HG03439 (cell line): ENCODE data around the gene CYSRT1.

Experiments
- ATAC-seq: cut with Tn5 transposase; IDR thresholded peaks from one replicate; pipeline ENCODE4 v1.9.1; 2021; ENCODE audit warnings: mild to moderate bottlenecking, moderate library complexity; ENCODE audit not compliant: unreplicated experiment

The CYSRT1 gene

GRCh38 chr9:137267933-137268355 lies 43.0 kb downstream of the CYSRT1 start:
- no peak for ATAC-seq

DNA sequence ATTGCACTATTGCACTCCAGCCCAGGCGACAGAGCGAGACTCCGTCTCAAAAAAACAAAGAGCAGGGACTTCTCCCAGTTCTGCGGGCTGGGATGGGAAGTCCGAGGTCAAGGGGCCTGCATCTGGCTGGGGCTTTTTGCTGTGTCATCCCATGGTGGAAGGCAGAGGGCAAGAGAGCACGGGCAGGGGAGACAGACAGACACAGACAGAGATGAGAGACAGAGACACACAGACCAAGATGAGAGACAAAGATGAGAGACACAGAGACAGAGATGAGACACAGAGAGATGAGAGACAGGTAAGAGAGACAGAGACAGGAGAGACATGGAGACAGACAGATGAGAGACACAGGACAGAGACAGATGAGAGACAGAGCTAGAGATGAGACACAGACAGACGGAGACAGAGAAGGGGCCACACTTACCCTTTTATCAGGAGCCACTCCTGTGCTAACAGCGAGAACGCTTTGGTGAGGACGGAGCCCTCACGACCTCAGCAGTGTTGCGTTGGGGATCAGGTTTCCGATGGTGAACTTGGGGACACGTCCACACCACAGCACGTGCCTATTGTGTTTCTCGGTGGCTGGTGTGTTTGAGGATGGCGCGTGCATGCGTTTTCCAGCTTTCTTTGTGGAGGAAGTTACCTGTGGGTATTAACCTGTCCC lies 43.7 kb downstream of the CYSRT1 start:
- no peak for ATAC-seq

GRCh38 chr9:137269231-137269772 lies 44.3 kb downstream of the CYSRT1 start:
- ATAC-seq: no peak

DNA sequence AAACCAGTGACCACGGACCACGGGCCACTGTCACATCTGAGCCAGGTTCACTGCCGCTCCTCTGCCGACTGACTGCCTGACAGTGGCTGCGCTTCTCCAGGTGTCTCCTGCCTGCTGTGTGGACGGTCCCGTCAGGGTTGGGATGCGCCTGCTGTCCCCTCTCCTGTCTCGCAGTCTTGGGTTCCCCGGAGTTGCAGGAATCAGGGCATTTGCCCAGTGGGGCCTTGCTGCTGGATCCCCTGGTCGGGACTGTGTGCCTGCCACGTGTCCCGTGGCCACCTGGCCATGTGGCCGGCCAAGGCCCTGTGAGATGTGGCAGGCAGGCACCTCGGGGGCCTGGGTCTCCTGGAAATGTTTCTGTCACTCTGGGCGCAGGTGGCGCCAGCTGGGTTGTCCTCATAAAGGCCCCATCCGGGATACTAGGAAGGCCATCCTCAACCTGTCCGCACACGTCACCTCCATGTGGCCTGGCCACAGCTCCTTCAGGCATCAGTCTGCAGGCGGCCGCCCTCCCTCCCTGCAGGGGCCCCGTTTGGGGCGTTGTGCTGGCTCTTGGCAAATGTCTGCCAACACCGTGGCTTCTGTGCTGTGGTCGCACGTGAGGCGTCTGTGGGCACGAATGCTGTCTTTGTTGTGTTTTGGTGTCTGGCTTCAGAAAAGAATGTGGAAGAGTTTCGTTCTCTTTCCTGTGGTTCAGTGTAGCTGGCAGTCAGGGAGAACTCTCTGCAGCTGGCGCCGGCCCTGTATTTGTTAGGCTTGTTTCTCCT lies 46.1 kb downstream of the CYSRT1 start:
- no peak for ATAC-seq

DNA sequence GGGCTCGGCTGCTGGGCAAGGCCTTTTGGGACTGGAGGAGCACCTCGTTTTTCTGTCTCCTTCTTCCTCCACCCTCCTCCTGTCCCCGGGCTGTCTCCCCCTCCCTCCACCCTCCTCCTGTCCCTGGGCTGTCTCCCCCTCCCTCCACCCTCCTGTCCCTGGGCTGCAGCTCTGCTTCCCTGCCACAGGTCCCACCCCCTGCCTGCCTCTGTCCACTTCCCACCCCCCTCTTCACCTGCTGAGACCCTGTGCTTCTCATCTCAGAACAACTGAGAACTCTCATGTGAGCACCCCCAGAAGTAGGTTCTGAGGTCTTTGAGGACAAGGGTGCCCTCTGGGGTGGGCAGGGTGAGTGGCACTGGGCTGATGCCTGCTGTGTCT lies 46.7 kb downstream of the CYSRT1 start:
- ATAC-seq: no peak

GRCh38 chr9:137272241-137273094 lies 47.5 kb downstream of the CYSRT1 start:
- no peak for ATAC-seq

DNA sequence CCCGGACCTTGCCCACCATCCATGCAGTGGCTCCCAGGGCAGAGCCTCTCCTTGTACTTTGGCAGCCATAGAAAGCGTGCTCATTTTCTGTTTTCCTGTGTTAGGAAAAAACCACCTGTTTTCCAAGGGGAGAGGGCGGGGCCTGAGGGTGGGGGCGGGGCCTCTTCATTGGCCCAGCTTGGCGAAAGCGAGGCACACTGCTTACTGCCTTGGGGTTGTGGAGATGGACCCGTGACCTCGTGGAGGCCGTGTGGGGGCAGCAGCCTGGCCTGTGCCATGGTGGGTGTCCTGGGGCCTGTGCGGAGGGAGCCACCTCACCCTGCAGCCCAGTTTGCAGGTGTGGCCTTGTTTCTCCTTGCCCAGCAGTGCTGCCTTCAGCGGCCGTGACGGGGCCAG lies 48.1 kb downstream of the CYSRT1 start:
- ATAC-seq: no peak

- no peak for ATAC-seq
Observed at GRCh38 chr9:137273611-137274320, 48.8 kb downstream of the CYSRT1 start.

- ATAC-seq: no peak
Observed at GRCh38 chr9:137275203-137275587, 50.2 kb downstream of the CYSRT1 start.
